Adrenal gland (tissue), 12 donors: ENCODE data around the gene CLSTN1. TPM values are rescaled to one million over a fixed set of nuclear protein-coding genes. Genes with fewer than 3 reads are reported as not detected.
"Not testable (repeated sequence)": the region's sequence is repeated elsewhere in the genome, so short reads cannot be mapped to it uniquely, and the experiment has no call there.

ENCODE experiments used
- DNase-seq, 7 donors: peaks; one replicate each; pipeline ENCODE4 v3.0.0-alpha.2; 2019 to 2020
- H3K27ac ChIP-seq, 5 donors: fragments of 200-600 bp; sonication (generic) in 4 of 5; 1 replicate in 3 of 5; 2 replicates in 2 of 5; pipeline versions ENCODE4 v1.5.1 to v1.8.0; 2016 to 2020; ENCODE audit warnings: mild to moderate bottlenecking in 1 of 5
- H3K27me3 ChIP-seq: fragments of 200-600 bp; 2 replicates; pipeline ENCODE4 v1.8.0; 2021
- H3K36me3 ChIP-seq, 2 donors: fragments of 200-600 bp; replicated peaks in 1 of 2; 1 replicate in 1 of 2; 2 replicates in 1 of 2; pipeline versions ENCODE4 v1.5.1 to v1.8.0; 2018 to 2022
- H3K4me1 ChIP-seq, 2 donors: fragments of 200-600 bp; replicated peaks in 1 of 2; 1 replicate in 1 of 2; 2 replicates in 1 of 2; pipeline versions ENCODE4 v1.5.1 to v1.8.0; 2018 to 2021
- H3K4me3 ChIP-seq, 4 donors: fragments of 200-600 bp; sonication (generic) in 3 of 4; one replicate each; pipeline ENCODE4 v1.5.1; 2016 to 2018
- H3K9me3 ChIP-seq, 3 donors: fragments of 200-600 bp; sonication (generic) in 1 of 3; replicated peaks in 1 of 3; 1 replicate in 2 of 3; 2 replicates in 1 of 3; pipeline versions ENCODE4 v1.5.1 to v1.8.0; 2016 to 2021
- CTCF ChIP-seq, 6 experiments: fragments of 450-650 bp in 4 of 6; fragments of 200-600 bp in 2 of 6; sonication (generic) in 1 of 6; IDR thresholded peaks; 1 replicate in 5 of 6; 2 replicates in 1 of 6; pipeline versions ENCODE4 v1.5.1 to v1.8.0; 2016 to 2021; ENCODE audit warnings: antibody characterized with exemption in 6 of 6, mild to moderate bottlenecking in 2 of 6, moderate library complexity in 1 of 6
- POLR2A ChIP-seq, 2 donors: fragments of 450-650 bp; IDR thresholded peaks; one replicate each; pipeline ENCODE4 v1.6.1; 2017; ENCODE audit warnings: antibody characterized with exemption in 2 of 2, mild to moderate bottlenecking in 2 of 2, moderate library complexity in 1 of 2
- WGBS, 4 donors: extraction: QIAGEN DNeasy Blood & Tissue Kit in 2 of 4; methylation state at CpG; one replicate each; pipeline versions ENCODE4 v1.1.5 to v1.1.7; 2013 to 2017; 5-methylcytosine and 5-hydroxymethylcytosine counted together
- intact Hi-C, 2 donors: fragments of 100-400 bp; cut with DNase I; formaldehyde crosslinking; loops; one replicate each; pipeline versions ENCODE4 v1.14.1 to v1.15.0; 2022 to 2023
- polyA plus RNA-seq, 3 donors: library from polyadenylated mRNA; stranded (reverse); fragments of 200-250 nt in 2 of 3; fragments of 350-450 nt in 1 of 3; fragmentation: Illumina TruSeq in 1 of 3; extraction: RNeasy Lipid Tissue Mini Kit (QIAGEN cat#74804) in 1 of 3; gene quantifications; one replicate each; pipeline ENCODE4 v1.2.3, GENCODE V29; 2013 to 2014
- total RNA-seq, 9 donors: library from RNA; depleted of rRNA in 4 of 9; stranded (reverse); fragments of >200 nt in 4 of 9; fragments of 120-200 nt in 1 of 9; fragmentation: NEBNext Ultra II Directional in 1 of 9; extraction: Animal tissue kit (Norgen Biotek cat#: 25700) in 1 of 9; gene quantifications; one replicate each; pipeline versions ENCODE4 v1.1.0 to v1.2.4, GENCODE V29; 2013 to 2023
- donor health status: healthy with polysubstance abuse.
- donor health status: Bipolar disorder and iron deficiency.
- donor health status: DM: yes; HTN: yes; CAD: no.
- donor health status: DM: no; HTN: no; CAD: no.
- donor health status: DM: no; HTN: no; CAD: no.
- donor health status: DM: yes; HTN: yes; CAD: no.

CLSTN1 gene
- total and polyA plus RNA-seq, 12 donors: 48.8 to 106 (median 77.9) TPM

GRCh38 chr1:9793291-9793690 is 30.5 kb downstream of the CLSTN1 start:
- H3K4me3 ChIP-seq: no peak overlapping the region
- no peaks in the 10 kb centered on the region for H3K36me3 ChIP-seq
- DNase-seq: no peak
- intact Hi-C loops: no loop called here
- H3K27ac ChIP-seq: no peak overlapping the region
- TF ChIP-seq CTCF (IDR thresholded peaks at IDR 0.05) (no peak), POLR2A (IDR thresholded peaks at IDR 0.05) (no peak)
- no peaks in the 10 kb centered on the region for H3K9me3 ChIP-seq
- H3K27me3 ChIP-seq: no peaks in the 10 kb centered on the region
- 86 to 92% (median 91%) methylated on average over 15 of the region's 15 CpGs for WGBS, 4 donors
- H3K4me1 ChIP-seq: peaks cover 18 to 41% of the 10 kb centered on the region in 2 donors

- intact Hi-C loops: no loop called here
- Histone ChIP-seq H3K9me3 (no peaks in the 10 kb centered on the region), H3K36me3 (no peaks in the 10 kb centered on the region), H3K27me3 (no peaks in the 10 kb centered on the region), H3K27ac (no peak overlapping the region), H3K4me1 (peaks cover 18 to 34% of the 10 kb centered on the region in 2 donors), H3K4me3 (no peak overlapping the region)
- DNase-seq: peak in 2 of 7 donors; percentile 32 to 68
- WGBS, 4 donors: 49 to 71% (median 50%) methylated on average over 14 of the region's 14 CpGs
- TF ChIP-seq POLR2A (IDR thresholded peaks at IDR 0.05): no peak
- TF ChIP-seq CTCF (IDR thresholded peaks at IDR 0.05): peak in 1 of 6 experiments; percentile 5
Measured at GRCh38 chr1:9792156-9793042, 31.4 kb downstream of the CLSTN1 start.

- intact Hi-C loops: loop anchor here (5.0 kb wide), 1 partner anchor 78 kb away; no protein-coding TSS in a partner anchor
- H3K4me3 ChIP-seq, DNase-seq, H3K36me3 ChIP-seq, H3K9me3 ChIP-seq, H3K27me3 ChIP-seq, H3K27ac ChIP-seq: not testable (repeated sequence)
- peaks cover 15 to 21% of the 10 kb centered on the region in 2 donors for H3K4me1 ChIP-seq
- 95 to 98% (median 96%) methylated on average over 4 of the region's 4 CpGs for WGBS, 4 donors
Measured at GRCh38 chr1:9789700-9790099, 34.1 kb downstream of the CLSTN1 start.

GRCh38 chr1:9787702-9788101 is 36.1 kb downstream of the CLSTN1 start:
- Histone ChIP-seq H3K27me3 (no peaks in the 10 kb centered on the region), H3K36me3 (no peaks in the 10 kb centered on the region), H3K4me1 (peaks cover 8 to 9% of the 10 kb centered on the region in 2 donors), H3K27ac (no peak overlapping the region), H3K9me3 (no peaks in the 10 kb centered on the region), H3K4me3 (no peak overlapping the region)
- TF ChIP-seq POLR2A (IDR thresholded peaks at IDR 0.05) (no peak), CTCF (IDR thresholded peaks at IDR 0.05) (no peak)
- WGBS, 4 donors: 81 to 88% (median 84%) methylated on average over 8 of the region's 8 CpGs
- peak in 1 of 7 donors; percentile 21 for DNase-seq
- intact Hi-C loops: loop anchor here (5.0 kb wide), 1 partner anchor 80 kb away; no protein-coding TSS in a partner anchor
